CD4-positive, alpha-beta T cell treated with Interferon alpha-2 for 1 hour (primary cell): ENCODE results near the gene NR4A3.
"Not testable (repeated sequence)": the region's sequence is repeated elsewhere in the genome, so short reads cannot be mapped to it uniquely, and the experiment has no call there.

ENCODE experiments used
- DNase-seq, 2 donors: peaks; one replicate each; pipeline ENCODE4 v3.0.0-alpha.2; 2020 to 2022

NR4A3 gene

GRCh38 chr9:99835581-99835980 lies 13.9 kb downstream of the NR4A3 start:
- no peak for DNase-seq

- DNase-seq: no peak
Measured at GRCh38 chr9:99840072-99840471, 18.4 kb downstream of the NR4A3 start.

- no peak for DNase-seq
Measured at GRCh38 chr9:99845063-99845462, 23.4 kb downstream of the NR4A3 start.

GRCh38 chr9:99848447-99848846 lies 26.8 kb downstream of the NR4A3 start:
- DNase-seq: no peak

GRCh38 chr9:99850736-99851499 lies 29.2 kb downstream of the NR4A3 start:
- DNase-seq: no peak

GRCh38 chr9:99851500-99851822 lies 29.8 kb downstream of the NR4A3 start:
- DNase-seq: peak; percentile 40 to 70

- DNase-seq: no peak
Measured at GRCh38 chr9:99852617-99853016, 30.9 kb downstream of the NR4A3 start.

- DNase-seq: no peak
Measured at GRCh38 chr9:99855467-99856176, 33.9 kb downstream of the NR4A3 start.

- DNase-seq: not testable (repeated sequence)
Measured at GRCh38 chr9:99857576-99857975, 35.9 kb downstream of the NR4A3 start.

GRCh38 chr9:99858087-99858486 lies 36.4 kb downstream of the NR4A3 start:
- DNase-seq: no peak

GRCh38 chr9:99859243-99859980 lies 37.7 kb downstream of the NR4A3 start:
- DNase-seq: no peak

GRCh38 chr9:99860266-99860665 lies 38.6 kb downstream of the NR4A3 start:
- DNase-seq: no peak

- no peak for DNase-seq
Measured at GRCh38 chr9:99863955-99864354, 42.3 kb downstream of the NR4A3 start.

- no peak for DNase-seq
Measured at GRCh38 chr9:99866398-99866797, 44.7 kb downstream of the NR4A3 start.

- DNase-seq: no peak
Measured at GRCh38 chr9:99867536-99867935, 45.9 kb downstream of the NR4A3 start.

GRCh38 chr9:99867968-99868367 lies 46.3 kb downstream of the NR4A3 start:
- DNase-seq: no peak

GRCh38 chr9:99868845-99869244 lies 47.2 kb downstream of the NR4A3 start:
- DNase-seq: no peak

- DNase-seq: no peak
Measured at GRCh38 chr9:99870126-99870525, 48.4 kb downstream of the NR4A3 start.

GRCh38 chr9:99873531-99873930 lies 51.8 kb downstream of the NR4A3 start:
- no peak for DNase-seq

- DNase-seq: no peak
Measured at GRCh38 chr9:99873943-99874584, 52.4 kb downstream of the NR4A3 start.

GRCh38 chr9:99876190-99876589 lies 54.5 kb downstream of the NR4A3 start:
- no peak for DNase-seq

- DNase-seq: no peak
Measured at GRCh38 chr9:99878651-99879050, 57.0 kb downstream of the NR4A3 start.

GRCh38 chr9:99881769-99882168 lies 60.1 kb downstream of the NR4A3 start:
- no peak for DNase-seq
